Measurements from ENCODE around the gene CIZ1. TPM values are rescaled to one million over a fixed set of nuclear protein-coding genes. Genes with fewer than 3 reads are reported as not detected.

CIZ1 gene
- total and polyA plus RNA-seq, 9 of the 15 experiments (the other 6 are each of a cell fraction or from before 2014, with no cell fraction given) = 6.6 to 329 (median 87.8) TPM

DNA sequence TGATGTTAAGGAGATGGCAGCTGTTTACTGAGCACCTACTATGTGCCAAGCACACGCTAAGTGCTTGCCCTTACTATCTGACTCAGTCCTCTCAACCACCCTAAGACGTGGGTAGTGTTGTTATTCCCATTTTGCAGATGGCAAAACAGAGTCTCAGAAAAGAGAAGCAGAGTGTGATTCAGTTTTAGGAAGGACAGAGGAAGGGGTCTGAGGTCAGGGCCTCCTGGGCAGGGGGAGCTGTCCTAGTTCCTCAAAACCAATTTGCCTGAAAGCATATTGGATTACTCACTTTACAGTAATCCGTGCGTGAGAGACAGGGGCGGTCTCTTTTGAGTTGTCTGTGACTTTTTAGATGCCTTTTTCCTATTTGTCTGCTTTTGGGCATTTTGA, 35.0 kb upstream of the CIZ1 start:
- ATAC-seq (no peak), FAIRE-seq (no peak), DNase-seq (ENCODE audit: extremely low read depth in 1 of 4, low spot score in 3 of 4) (no peak)
- H3K4me1 ChIP-seq (replicated peaks in 1 of 2; ENCODE audit: control insufficient read depth in 2 of 2, insufficient read depth in 2 of 2, low read length in 2 of 2) = peaks cover 0 to 30% of the 10 kb centered on the region in 2 experiments; a peak in 3 of 5 replicates
- ChIA-PET POLR2A (interaction anchor here (0.6 to 2.7 kb wide), 4 partner anchors 10 to 874 kb away, joined by 3 to 8 read pairs (median 5); no protein-coding TSS in a partner anchor), CTCF (ENCODE audit: low intra/inter-chr PET ratio) (no interaction called here)
- peaks cover 5% of the 10 kb centered on the region; the same call in 1 of the 2 replicates for H4K20me1 ChIP-seq (replicated peaks; ENCODE audit: control insufficient read depth, insufficient read depth, low read length)
- H2AFZ ChIP-seq (ENCODE audit: low read depth, low read length) = no peak overlapping the region
- 17% methylated on average over 5 of the region's 5 CpGs for whole genome bisulfite sequencing (ENCODE audit: insufficient coverage, low coverage, missing lambda C conversion rate)
- BruUV-seq (replicated peaks) = no TSS peak
- no peak overlapping the region for H3K9ac ChIP-seq (ENCODE audit: insufficient read depth in 1 of 2, low read depth in 2 of 2, low read length in 2 of 2)
- no peak overlapping the region for H3K4me2 ChIP-seq (ENCODE audit: insufficient read depth, low read length)
- no peak overlapping the region for H3K27ac ChIP-seq (ENCODE audit: extremely low read depth, low read depth, low read length)
- in situ Hi-C loops (cut with MboI) (no loop called here), intact Hi-C loops (cut with micrococcal nuclease) (no loop called here)
- no peaks in the 10 kb centered on the region for H3K79me2 ChIP-seq (ENCODE audit: control insufficient read depth, insufficient read depth, low read length)
- peaks cover 6% of the 10 kb centered on the region; the same call in 1 of the 3 replicates for H3K36me3 ChIP-seq (ENCODE audit: control insufficient read depth, insufficient read depth, low read length)
- H3K9me1 ChIP-seq (ENCODE audit: control insufficient read depth, insufficient read depth, low read length) = no peaks in the 10 kb centered on the region
- peaks cover 0 to under 1% of the 10 kb centered on the region in 2 experiments; a peak in 1 of 5 replicates for H3K27me3 ChIP-seq (ENCODE audit: control insufficient read depth in 2 of 2, insufficient read depth in 2 of 2, low read length in 2 of 2)
- no peak overlapping the region for H3K4me3 ChIP-seq
- H3K9me3 ChIP-seq (replicated peaks; ENCODE audit: control insufficient read depth, insufficient read depth, low read depth, low read length) = no peaks in the 10 kb centered on the region
- TF ChIP-seq RCOR1 (IDR thresholded peaks at IDR 0.05; ENCODE audit: borderline replicate concordance in 1 of 2, low read depth in 2 of 2, low read length in 2 of 2) (peak; percentile 64 to 89; a peak in 3 of 4 replicates), TEAD2 (tag; IDR thresholded peaks at IDR 0.05) (no peak), ZBTB7A (IDR thresholded peaks at IDR 0.05; ENCODE audit: borderline replicate concordance, control insufficient read depth, low read depth, low read length) (peak; percentile 66; the same call in 1 of the 2 replicates), SMARCA4 (IDR thresholded peaks at IDR 0.05) (no peak), BCOR (IDR thresholded peaks at IDR 0.05) (peak; percentile 98), ERF (CRISPR knock-in tag; IDR thresholded peaks at IDR 0.05) (no peak), ADNP (tag; IDR thresholded peaks at IDR 0.05) (no peak), FOXK1 (CRISPR knock-in tag; IDR thresholded peaks at IDR 0.05; ENCODE audit: borderline replicate concordance) (no peak), CHD1 (IDR thresholded peaks at IDR 0.05; ENCODE audit: low read length) (no peak), TRIM28 (IDR thresholded peaks at IDR 0.05) (0 out of 2 replicates have a peak, but pooled peaks have one; percentile 27), ZFP36 (IDR thresholded peaks at IDR 0.05; ENCODE audit: low read depth, low read length, partially characterized antibody) (peak; percentile 66)
- TF ChIP-seq, protein P1, sequence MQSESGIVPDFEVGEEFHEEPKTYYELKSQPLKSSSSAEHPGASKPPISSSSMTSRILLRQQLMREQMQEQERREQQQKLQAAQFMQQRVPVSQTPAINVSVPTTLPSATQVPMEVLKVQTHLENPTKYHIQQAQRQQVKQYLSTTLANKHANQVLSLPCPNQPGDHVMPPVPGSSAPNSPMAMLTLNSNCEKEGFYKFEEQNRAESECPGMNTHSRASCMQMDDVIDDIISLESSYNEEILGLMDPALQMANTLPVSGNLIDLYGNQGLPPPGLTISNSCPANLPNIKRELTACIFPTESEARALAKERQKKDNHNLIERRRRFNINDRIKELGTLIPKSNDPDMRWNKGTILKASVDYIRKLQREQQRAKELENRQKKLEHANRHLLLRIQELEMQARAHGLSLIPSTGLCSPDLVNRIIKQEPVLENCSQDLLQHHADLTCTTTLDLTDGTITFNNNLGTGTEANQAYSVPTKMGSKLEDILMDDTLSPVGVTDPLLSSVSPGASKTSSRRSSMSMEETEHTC (IDR thresholded peaks at IDR 0.05) = no peak
- TF ChIP-seq, protein P2, sequence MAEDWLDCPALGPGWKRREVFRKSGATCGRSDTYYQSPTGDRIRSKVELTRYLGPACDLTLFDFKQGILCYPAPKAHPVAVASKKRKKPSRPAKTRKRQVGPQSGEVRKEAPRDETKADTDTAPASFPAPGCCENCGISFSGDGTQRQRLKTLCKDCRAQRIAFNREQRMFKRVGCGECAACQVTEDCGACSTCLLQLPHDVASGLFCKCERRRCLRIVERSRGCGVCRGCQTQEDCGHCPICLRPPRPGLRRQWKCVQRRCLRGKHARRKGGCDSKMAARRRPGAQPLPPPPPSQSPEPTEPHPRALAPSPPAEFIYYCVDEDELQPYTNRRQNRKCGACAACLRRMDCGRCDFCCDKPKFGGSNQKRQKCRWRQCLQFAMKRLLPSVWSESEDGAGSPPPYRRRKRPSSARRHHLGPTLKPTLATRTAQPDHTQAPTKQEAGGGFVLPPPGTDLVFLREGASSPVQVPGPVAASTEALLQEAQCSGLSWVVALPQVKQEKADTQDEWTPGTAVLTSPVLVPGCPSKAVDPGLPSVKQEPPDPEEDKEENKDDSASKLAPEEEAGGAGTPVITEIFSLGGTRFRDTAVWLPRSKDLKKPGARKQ (CRISPR knock-in tag; IDR thresholded peaks at IDR 0.05) = no peak
- TF ChIP-seq, protein P3, sequence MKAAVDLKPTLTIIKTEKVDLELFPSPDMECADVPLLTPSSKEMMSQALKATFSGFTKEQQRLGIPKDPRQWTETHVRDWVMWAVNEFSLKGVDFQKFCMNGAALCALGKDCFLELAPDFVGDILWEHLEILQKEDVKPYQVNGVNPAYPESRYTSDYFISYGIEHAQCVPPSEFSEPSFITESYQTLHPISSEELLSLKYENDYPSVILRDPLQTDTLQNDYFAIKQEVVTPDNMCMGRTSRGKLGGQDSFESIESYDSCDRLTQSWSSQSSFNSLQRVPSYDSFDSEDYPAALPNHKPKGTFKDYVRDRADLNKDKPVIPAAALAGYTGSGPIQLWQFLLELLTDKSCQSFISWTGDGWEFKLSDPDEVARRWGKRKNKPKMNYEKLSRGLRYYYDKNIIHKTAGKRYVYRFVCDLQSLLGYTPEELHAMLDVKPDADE (conservative IDR thresholded peaks at IDR 0.05; ENCODE audit: control insufficient read depth, low read depth, low read length) = no peak
- TF ChIP-seq, protein P4, sequence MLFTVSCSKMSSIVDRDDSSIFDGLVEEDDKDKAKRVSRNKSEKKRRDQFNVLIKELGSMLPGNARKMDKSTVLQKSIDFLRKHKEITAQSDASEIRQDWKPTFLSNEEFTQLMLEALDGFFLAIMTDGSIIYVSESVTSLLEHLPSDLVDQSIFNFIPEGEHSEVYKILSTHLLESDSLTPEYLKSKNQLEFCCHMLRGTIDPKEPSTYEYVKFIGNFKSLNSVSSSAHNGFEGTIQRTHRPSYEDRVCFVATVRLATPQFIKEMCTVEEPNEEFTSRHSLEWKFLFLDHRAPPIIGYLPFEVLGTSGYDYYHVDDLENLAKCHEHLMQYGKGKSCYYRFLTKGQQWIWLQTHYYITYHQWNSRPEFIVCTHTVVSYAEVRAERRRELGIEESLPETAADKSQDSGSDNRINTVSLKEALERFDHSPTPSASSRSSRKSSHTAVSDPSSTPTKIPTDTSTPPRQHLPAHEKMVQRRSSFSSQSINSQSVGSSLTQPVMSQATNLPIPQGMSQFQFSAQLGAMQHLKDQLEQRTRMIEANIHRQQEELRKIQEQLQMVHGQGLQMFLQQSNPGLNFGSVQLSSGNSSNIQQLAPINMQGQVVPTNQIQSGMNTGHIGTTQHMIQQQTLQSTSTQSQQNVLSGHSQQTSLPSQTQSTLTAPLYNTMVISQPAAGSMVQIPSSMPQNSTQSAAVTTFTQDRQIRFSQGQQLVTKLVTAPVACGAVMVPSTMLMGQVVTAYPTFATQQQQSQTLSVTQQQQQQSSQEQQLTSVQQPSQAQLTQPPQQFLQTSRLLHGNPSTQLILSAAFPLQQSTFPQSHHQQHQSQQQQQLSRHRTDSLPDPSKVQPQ (CRISPR knock-in tag; IDR thresholded peaks at IDR 0.05; ENCODE audit: borderline replicate concordance) = no peak

Data from K562 (cell line).